Spleen (tissue), 11 donors: Measurements from ENCODE around the gene MYO1D. TPM values are rescaled to one million over a fixed set of nuclear protein-coding genes. Genes with fewer than 3 reads are reported as not detected.
A peak's percentile ranks its signal among the peaks of the same experiment; 100 is the strongest.

ENCODE experiments used
- DNase-seq: peaks from one replicate; pipeline ENCODE4 v3.0.0-alpha.2; 2020
- H3K27ac ChIP-seq, 8 donors: fragments of 200-600 bp; sonication (generic) in 7 of 8; 1 replicate in 4 of 8; 2 replicates in 4 of 8; pipeline versions ENCODE4 v1.5.0 to v1.8.0; 2016 to 2021; ENCODE audit warnings: inconsistent platforms in 4 of 8, mild to moderate bottlenecking in 4 of 8, moderate library complexity in 1 of 8
- H3K27me3 ChIP-seq, 7 donors: fragments of 200-600 bp; sonication (generic) in 6 of 7; replicated peaks in 1 of 7; 1 replicate in 4 of 7; 2 replicates in 3 of 7; pipeline versions ENCODE4 v1.5.0 to v1.8.0; 2016 to 2021; ENCODE audit warnings: inconsistent platforms in 3 of 7, mild to moderate bottlenecking in 1 of 7
- H3K36me3 ChIP-seq, 6 donors: fragments of 200-600 bp; sonication (generic) in 5 of 6; 1 replicate in 4 of 6; 2 replicates in 2 of 6; pipeline versions ENCODE4 v1.5.0 to v1.8.0; 2016 to 2021; ENCODE audit warnings: inconsistent platforms in 2 of 6
- H3K4me1 ChIP-seq, 6 donors: fragments of 200-600 bp; sonication (generic) in 5 of 6; 1 replicate in 3 of 6; 2 replicates in 3 of 6; pipeline versions ENCODE4 v1.5.0 to v1.8.0; 2016 to 2021; ENCODE audit warnings: inconsistent platforms in 3 of 6
- H3K4me3 ChIP-seq, 8 donors: fragments of 200-600 bp; sonication (generic) in 7 of 8; 1 replicate in 4 of 8; 2 replicates in 4 of 8; pipeline versions ENCODE4 v1.5.0 to v1.8.0; 2016 to 2021; ENCODE audit warnings: inconsistent platforms in 4 of 8, mild to moderate bottlenecking in 4 of 8, moderate library complexity in 2 of 8
- H3K9me3 ChIP-seq, 8 donors: fragments of 200-600 bp; sonication (generic) in 7 of 8; 1 replicate in 4 of 8; 2 replicates in 4 of 8; pipeline versions ENCODE4 v1.5.0 to v1.8.0; 2016 to 2021; ENCODE audit warnings: inconsistent platforms in 4 of 8
- CTCF ChIP-seq, 11 experiments: fragments of 200-600 bp in 7 of 11; fragments of 450-650 bp in 4 of 11; sonication (generic) in 4 of 11; IDR thresholded peaks in 8 of 11; conservative IDR thresholded peaks in 3 of 11; 1 replicate in 7 of 11; 2 replicates in 4 of 11; pipeline versions ENCODE4 v1.4.0 to v1.8.0; 2016 to 2021; ENCODE audit warnings: antibody characterized with exemption in 11 of 11, inconsistent platforms in 4 of 11, mild to moderate bottlenecking in 1 of 11
- POLR2A ChIP-seq, 3 donors: fragments of 450-650 bp; IDR thresholded peaks; one replicate each; pipeline ENCODE4 v1.5.1; 2017; ENCODE audit warnings: antibody characterized with exemption in 3 of 3, mild to moderate bottlenecking in 1 of 3
- POLR2AphosphoS5 ChIP-seq, 3 donors: sonication (generic); formaldehyde crosslinking; IDR thresholded peaks; one replicate each; pipeline ENCODE4 v1.5.1; 2017; ENCODE audit warnings: antibody characterized with exemption in 3 of 3
- WGBS, 5 donors: extraction: QIAGEN DNeasy Blood & Tissue Kit in 3 of 5; methylation state at CpG; one replicate each; pipeline versions ENCODE4 v1.1.5 to v1.1.7; 2013 to 2018; 5-methylcytosine and 5-hydroxymethylcytosine counted together
- intact Hi-C: fragments of 100-400 bp; cut with DNase I; formaldehyde crosslinking; loops from one replicate; pipeline ENCODE4 v1.15.0; 2023; ENCODE audit warnings: low total_unique reads
- polyA plus RNA-seq, 3 donors: library from polyadenylated mRNA; stranded (reverse); fragments of 200-250 nt; gene quantifications; one replicate each; pipeline ENCODE4 v1.2.1, GENCODE V29; 2013
- total RNA-seq, 7 donors: library from RNA; depleted of rRNA in 3 of 7; stranded (reverse); fragments of >200 nt in 3 of 7; fragmentation: NEBNext Ultra II Directional in 4 of 7; extraction: Animal tissue kit (Norgen Biotek cat#: 25700) in 4 of 7; gene quantifications; one replicate each; pipeline versions ENCODE4 v1.1.0 to v1.2.1, GENCODE V29; 2016 to 2021
- donor health status: healthy with polysubstance abuse.
- donor health status: DM: no; HTN: no; CAD: no; lungs with moderate emphysema.
- donor health status: DM: no; HTN: no; CAD: no.
- donor health status: Bipolar disorder and iron deficiency.
- donor health status: healthy.
- donor health status: DM: no; HTN: no; CAD: no.
- donor health status: DM: yes; HTN: yes; CAD: no.

The MYO1D gene
- total and polyA plus RNA-seq, 10 donors: 2.3 to 36.4 (median 23.4) TPM

GRCh38 chr17:32757963-32758362 lies 119.0 kb downstream of the MYO1D start:
- 92 to 100% (median 100%) methylated on average over 1 of the region's 1 CpG for WGBS, 5 donors
- no peaks in the 10 kb centered on the region for H3K9me3 ChIP-seq
- TF ChIP-seq POLR2A (IDR thresholded peaks at IDR 0.05) (no peak), CTCF (IDR thresholded peaks at IDR 0.05 in 8 of 11, conservative IDR thresholded peaks at IDR 0.05 in 3 of 11) (no peak), POLR2AphosphoS5 (IDR thresholded peaks at IDR 0.05) (no peak)

GRCh38 chr17:32756696-32757095 lies 120.2 kb downstream of the MYO1D start:
- WGBS, 5 donors: 91 to 100% (median 97%) methylated on average over 1 of the region's 1 CpG
- Histone ChIP-seq H3K27ac (no peak overlapping the region), H3K4me1 (no peaks in the 10 kb centered on the region), H3K27me3 (no peaks in the 10 kb centered on the region), H3K36me3 (peaks cover 0 to 8% (median 0%) of the 10 kb centered on the region in 6 donors), H3K9me3 (no peaks in the 10 kb centered on the region), H3K4me3 (no peak overlapping the region)
- no peak for DNase-seq
- TF ChIP-seq CTCF (IDR thresholded peaks at IDR 0.05 in 8 of 11, conservative IDR thresholded peaks at IDR 0.05 in 3 of 11) (no peak), POLR2AphosphoS5 (IDR thresholded peaks at IDR 0.05) (no peak), POLR2A (IDR thresholded peaks at IDR 0.05) (no peak)
- intact Hi-C loops: loop anchor here (10.0 kb wide), 1 partner anchor 92 kb away; no protein-coding TSS in a partner anchor

More at GRCh38 chr17:32757963-32758362, 119.0 kb downstream of the MYO1D start:
- intact Hi-C loops: loop anchor here (10.0 kb wide), 1 partner anchor 93 kb away; no protein-coding TSS in a partner anchor
- no peak overlapping the region for H3K4me3 ChIP-seq
- no peaks in the 10 kb centered on the region for H3K27me3 ChIP-seq
- no peak overlapping the region for H3K27ac ChIP-seq
- DNase-seq: no peak
- peaks cover 0 to 5% (median 0%) of the 10 kb centered on the region in 6 donors for H3K36me3 ChIP-seq
- H3K4me1 ChIP-seq: no peaks in the 10 kb centered on the region

- Histone ChIP-seq H3K4me3 (no peak overlapping the region), H3K9me3 (no peaks in the 10 kb centered on the region), H3K27me3 (no peaks in the 10 kb centered on the region), H3K4me1 (no peaks in the 10 kb centered on the region), H3K36me3 (peaks cover 0 to 4% (median 0%) of the 10 kb centered on the region in 6 donors), H3K27ac (peak overlapping the region in 2 of 8 donors; percentile 12 to 26)
- intact Hi-C loops: loop anchor here (10.0 kb wide), 1 partner anchor 90 kb away; no protein-coding TSS in a partner anchor
- no peak for DNase-seq
- TF ChIP-seq POLR2A (IDR thresholded peaks at IDR 0.05) (no peak), CTCF (IDR thresholded peaks at IDR 0.05 in 8 of 11, conservative IDR thresholded peaks at IDR 0.05 in 3 of 11) (peak; percentile 16 to 77 (median 57))
- 78 to 84% (median 80%) methylated on average over 7 of the region's 7 CpGs for WGBS, 5 donors
These were observed 121.7 kb downstream of the MYO1D start for GRCh38 chr17:32755045-32755805.

GRCh38 chr17:32752934-32753333 lies 124.0 kb downstream of the MYO1D start:
- Histone ChIP-seq H3K4me1 (no peaks in the 10 kb centered on the region), H3K36me3 (peaks cover 0 to 4% (median 0%) of the 10 kb centered on the region in 6 donors), H3K27me3 (no peaks in the 10 kb centered on the region), H3K4me3 (no peak overlapping the region), H3K27ac (no peak overlapping the region), H3K9me3 (no peaks in the 10 kb centered on the region)
- TF ChIP-seq CTCF (IDR thresholded peaks at IDR 0.05 in 8 of 11, conservative IDR thresholded peaks at IDR 0.05 in 3 of 11) (no peak), POLR2AphosphoS5 (IDR thresholded peaks at IDR 0.05) (no peak)
- no peak for DNase-seq
- intact Hi-C loops: loop anchor here (5.0 to 10.0 kb wide), 3 partner anchors 88 to 291 kb away; partner anchors contain the start of gene CDK5R1
- WGBS, 5 donors: 94 to 95% (median 94%) methylated on average over 4 of the region's 4 CpGs
